Stimulated activated CD8-positive, alpha-beta memory T cell treated with anti-CD3 and anti-CD28 coated beads, Interleukin-4, amount 100 ng/mL, for 1 hour (primary cell): ENCODE results near the gene SMARCC1.

ENCODE experiments used
- DNase-seq, 2 donors: peaks; one replicate each; pipeline ENCODE4 v3.0.0-alpha.2; 2020; ENCODE audit warnings: low read depth in 2 of 2, low spot score in 1 of 2

Gene SMARCC1

GRCh38 chr3:47705391-47705790 is 76.3 kb downstream of the SMARCC1 start:
- DNase-seq, result no peak

GRCh38 chr3:47704237-47704612 is 77.5 kb downstream of the SMARCC1 start:
- no peak for DNase-seq

GRCh38 chr3:47701388-47701787 is 80.3 kb downstream of the SMARCC1 start:
- no peak for DNase-seq

GRCh38 chr3:47692158-47692557 is 89.5 kb downstream of the SMARCC1 start:
- DNase-seq, result no peak

- no peak for DNase-seq
Measured at GRCh38 chr3:47688488-47688887, 93.2 kb downstream of the SMARCC1 start.

GRCh38 chr3:47685037-47685436 is 96.7 kb downstream of the SMARCC1 start:
- DNase-seq, result no peak

- no peak for DNase-seq
Measured at GRCh38 chr3:47681016-47681415, 100.7 kb downstream of the SMARCC1 start.

- DNase-seq, result no peak
Measured at GRCh38 chr3:47678446-47679338, 103.0 kb downstream of the SMARCC1 start.

GRCh38 chr3:47669026-47669749 is 112.5 kb downstream of the SMARCC1 start:
- DNase-seq, result no peak

- DNase-seq, result no peak
Measured at GRCh38 chr3:47666118-47666517, 115.6 kb downstream of the SMARCC1 start.

GRCh38 chr3:47664519-47664918 is 117.2 kb downstream of the SMARCC1 start:
- no peak for DNase-seq

- DNase-seq, result no peak
Measured at GRCh38 chr3:47663630-47664240, 118.0 kb downstream of the SMARCC1 start.

- DNase-seq, result no peak
Measured at GRCh38 chr3:47661121-47661752, 120.5 kb downstream of the SMARCC1 start.

- DNase-seq, result no peak
Measured at GRCh38 chr3:47658444-47658843, 123.2 kb downstream of the SMARCC1 start.

GRCh38 chr3:47652142-47652541 is 129.6 kb downstream of the SMARCC1 start:
- DNase-seq, result no peak

- DNase-seq, result no peak
Measured at GRCh38 chr3:47650294-47650693, 131.4 kb downstream of the SMARCC1 start.

GRCh38 chr3:47647550-47647949 is 134.1 kb downstream of the SMARCC1 start:
- no peak for DNase-seq

GRCh38 chr3:47646362-47646761 is 135.3 kb downstream of the SMARCC1 start:
- DNase-seq, result no peak

GRCh38 chr3:47645551-47645950 is 136.1 kb downstream of the SMARCC1 start:
- no peak for DNase-seq

- DNase-seq, result no peak
Measured at GRCh38 chr3:47643092-47643491, 138.6 kb downstream of the SMARCC1 start.

- no peak for DNase-seq
Measured at GRCh38 chr3:47641739-47642138, 140.0 kb downstream of the SMARCC1 start.
